ENCODE measurements around the gene LYPD8. TPM values are rescaled to one million over a fixed set of nuclear protein-coding genes. Genes with fewer than 3 reads are reported as not detected.

The LYPD8 gene
- total RNA-seq, 1 experiment from 2014 or later = not detected

DNA sequence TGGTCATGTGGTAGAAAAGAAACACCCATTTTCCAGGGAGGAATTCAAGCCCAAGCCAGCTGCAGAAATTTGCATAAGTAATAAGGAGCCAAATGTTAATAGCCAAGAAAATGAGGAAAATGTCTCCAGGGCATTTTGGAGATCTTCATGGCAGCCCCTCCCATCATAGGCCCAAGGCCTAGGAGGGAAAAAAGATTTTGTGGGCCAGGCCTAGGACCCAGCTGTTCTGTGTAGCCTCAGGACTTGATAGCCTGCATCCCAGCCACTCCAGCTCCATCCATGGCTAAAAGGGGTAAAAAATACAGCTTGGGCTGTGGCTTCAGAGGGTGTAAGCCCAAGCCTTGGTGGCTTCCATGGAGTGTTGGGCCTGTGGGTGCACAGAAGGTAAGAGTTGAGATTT is 21.4 kb upstream of the LYPD8 start:
- in situ Hi-C loops (cut with HindIII; ENCODE audit: low pct_unique_long_range_greater_than_20kb, low sequenced_read_pairs) = no loop called here

DNA sequence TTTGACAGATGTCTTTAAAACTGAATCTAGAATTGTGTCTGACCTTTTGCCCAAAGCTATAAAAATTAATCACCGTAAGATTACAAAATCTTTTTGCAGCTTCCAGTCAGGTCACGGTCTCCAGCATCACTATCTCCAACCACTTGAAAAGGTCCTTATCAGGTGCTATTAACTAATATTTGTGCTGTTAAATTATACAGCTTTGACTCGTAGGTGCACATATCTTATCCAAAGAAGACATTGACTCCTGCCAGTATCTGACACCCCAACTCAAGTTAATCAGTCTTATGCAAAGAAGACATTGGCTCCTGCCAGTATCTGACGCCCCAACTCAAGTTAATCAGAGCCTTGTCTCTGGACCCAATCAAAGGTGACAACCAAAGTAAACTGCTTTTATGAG is 19.9 kb upstream of the LYPD8 start:
- DNase-seq (ENCODE audit: low read depth) = no peak
- in situ Hi-C loops (cut with HindIII; ENCODE audit: low pct_unique_long_range_greater_than_20kb, low sequenced_read_pairs) = no loop called here

More for the DNA sequence above, 21.4 kb upstream of the LYPD8 start:
- DNase-seq (ENCODE audit: low read depth) = no peak

DNA sequence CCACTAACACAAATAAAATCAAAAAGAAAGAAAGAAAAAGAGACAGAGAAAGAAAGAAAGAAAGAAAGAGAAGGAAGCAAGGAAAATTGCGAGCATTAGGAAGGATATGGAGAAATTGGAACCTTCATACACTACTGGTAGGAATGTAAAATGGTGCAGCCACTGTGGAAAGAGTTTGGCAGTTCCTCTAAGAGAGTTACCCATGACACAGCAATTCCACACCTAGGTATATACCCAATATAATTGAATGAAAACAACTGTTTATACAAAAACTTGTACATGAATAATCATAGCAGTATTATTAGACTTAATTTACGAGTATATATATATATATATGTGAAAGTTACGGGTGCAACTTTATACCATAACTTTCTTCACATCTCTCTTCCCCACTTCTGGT is 4.1 kb upstream of the LYPD8 start:
- in situ Hi-C loops (cut with HindIII; ENCODE audit: low pct_unique_long_range_greater_than_20kb, low sequenced_read_pairs) = no loop called here
- no peak for DNase-seq (ENCODE audit: low read depth)

DNA sequence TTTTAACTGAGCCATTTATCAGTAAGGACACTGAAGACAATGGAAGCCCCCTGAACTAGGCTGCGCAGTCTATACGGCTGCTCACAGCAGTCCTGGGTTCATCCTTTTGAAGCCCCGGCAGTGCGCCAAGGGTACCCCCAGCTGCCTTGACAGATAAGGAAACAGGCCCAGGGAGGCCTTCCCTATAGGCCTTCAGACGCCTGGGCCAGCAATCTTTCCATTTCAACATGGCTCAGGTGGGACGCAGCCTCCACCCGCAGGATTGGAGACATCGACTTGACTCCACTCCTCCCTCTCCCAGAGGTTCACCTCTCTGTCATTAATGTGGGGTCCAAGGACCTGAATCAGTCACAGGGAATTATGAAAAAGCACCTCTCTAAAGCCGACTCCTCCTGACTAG is 2.8 kb upstream of the LYPD8 start:
- in situ Hi-C loops (cut with HindIII; ENCODE audit: low pct_unique_long_range_greater_than_20kb, low sequenced_read_pairs) = no loop called here

DNA sequence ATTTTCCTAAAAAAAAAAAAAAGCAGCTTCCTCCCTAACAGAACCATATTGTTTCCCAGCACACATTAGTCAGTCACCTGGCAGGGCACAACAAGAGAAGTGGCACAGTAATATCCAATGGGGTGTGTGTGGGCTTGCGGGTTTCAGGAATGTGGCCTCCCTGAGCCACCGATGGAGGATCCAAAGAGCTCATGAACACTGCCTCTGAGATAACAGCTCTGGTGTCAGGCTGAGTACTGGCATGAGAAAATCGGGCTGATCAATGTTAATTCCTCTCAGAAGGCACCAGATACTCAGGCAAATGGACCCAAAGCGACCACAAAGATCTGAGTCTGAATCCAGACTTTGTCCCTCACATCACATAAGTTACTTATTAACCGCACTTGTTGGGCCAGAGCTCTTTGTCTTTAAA is 2.2 kb upstream of the LYPD8 start:
- no peak for DNase-seq (ENCODE audit: low read depth)
- in situ Hi-C loops (cut with HindIII; ENCODE audit: low pct_unique_long_range_greater_than_20kb, low sequenced_read_pairs) = no loop called here

More for the DNA sequence above, 2.8 kb upstream of the LYPD8 start:
- no peak for DNase-seq (ENCODE audit: low read depth)

DNA sequence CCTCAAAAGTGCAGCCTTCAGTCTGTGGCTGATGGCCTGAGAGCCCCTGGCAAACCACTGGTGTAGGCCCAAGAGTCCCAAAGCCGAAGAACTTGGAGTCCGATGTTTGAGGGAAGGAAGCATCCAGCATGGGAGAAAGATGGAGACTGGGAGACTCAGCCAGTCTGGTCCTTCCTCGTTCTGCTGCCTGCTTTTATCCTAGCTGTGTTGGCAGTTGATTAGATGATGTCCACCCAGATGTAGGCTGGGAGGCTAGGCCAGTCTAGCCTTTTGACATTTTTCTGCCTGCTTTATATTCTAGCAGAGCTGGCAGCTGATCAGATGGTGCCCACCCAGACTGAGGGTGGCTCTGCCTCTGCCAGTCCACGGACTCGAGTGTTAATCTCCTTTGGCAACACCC is 1.1 kb upstream of the LYPD8 start:
- in situ Hi-C loops (cut with HindIII; ENCODE audit: low pct_unique_long_range_greater_than_20kb, low sequenced_read_pairs) = no loop called here
- DNase-seq (ENCODE audit: low read depth) = no peak

DNA sequence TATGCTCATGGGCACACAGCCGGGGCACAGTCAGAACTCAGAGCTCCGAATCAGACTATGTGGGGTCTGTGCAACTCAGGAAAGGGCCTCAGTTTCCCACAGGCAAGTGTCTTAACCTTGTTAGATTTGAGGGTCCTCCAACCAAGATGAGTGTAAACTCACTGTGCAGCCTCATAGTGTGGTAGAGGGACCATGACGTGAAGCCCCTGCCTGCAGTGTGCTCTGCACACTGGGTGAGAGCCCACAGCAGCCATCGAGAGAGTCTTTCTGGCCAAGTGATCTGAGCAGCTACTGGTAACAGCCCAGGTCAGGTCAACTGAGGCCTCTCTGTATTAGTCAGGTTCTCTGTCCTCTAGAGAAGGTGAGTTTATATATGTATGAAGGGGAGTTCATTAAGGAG is 592 bp upstream of the LYPD8 start:
- DNase-seq (ENCODE audit: low read depth) = no peak
- in situ Hi-C loops (cut with HindIII; ENCODE audit: low pct_unique_long_range_greater_than_20kb, low sequenced_read_pairs) = no loop called here

DNA sequence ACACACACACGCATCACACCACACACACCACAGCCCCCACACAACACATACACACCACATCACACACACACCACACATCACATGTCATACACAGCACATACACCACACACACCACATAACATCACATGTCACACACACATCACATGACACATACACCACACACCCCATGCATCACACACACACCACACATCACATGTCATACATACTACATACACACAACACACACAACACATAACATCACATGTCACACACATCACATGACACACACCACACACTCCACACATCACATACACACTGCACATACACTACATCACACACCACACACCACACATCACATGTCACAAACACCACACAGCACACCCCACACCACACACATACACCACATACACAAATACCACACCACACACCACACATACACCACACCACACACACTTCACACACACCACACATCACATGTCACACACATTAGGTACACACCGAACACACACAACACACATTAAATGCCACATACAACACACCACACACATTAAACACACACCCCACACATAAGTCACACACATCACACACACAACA is 1.8 kb downstream of the LYPD8 start:
- in situ Hi-C loops (cut with HindIII; ENCODE audit: low pct_unique_long_range_greater_than_20kb, low sequenced_read_pairs) = no loop called here
- DNase-seq (ENCODE audit: low read depth) = no peak

DNA sequence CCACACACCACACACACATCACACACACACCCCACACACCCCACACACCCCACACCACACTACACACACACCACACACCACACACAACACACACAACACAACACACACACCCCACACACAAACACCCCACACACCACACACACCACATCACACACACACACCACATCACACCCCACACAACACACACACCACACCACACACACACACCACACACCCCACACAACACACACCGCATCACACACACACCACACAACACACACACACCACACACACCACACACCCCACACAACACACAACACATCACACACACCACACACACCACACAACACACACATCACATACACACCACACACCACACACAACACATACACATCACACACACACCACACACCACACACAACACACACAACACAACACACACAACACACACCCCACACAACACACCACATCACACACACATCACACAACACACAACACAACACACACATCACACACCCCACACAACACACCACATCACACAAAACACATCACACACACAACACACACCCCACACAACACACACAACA is 2.4 kb downstream of the LYPD8 start:
- DNase-seq (ENCODE audit: low read depth) = no peak
- in situ Hi-C loops (cut with HindIII; ENCODE audit: low pct_unique_long_range_greater_than_20kb, low sequenced_read_pairs) = no loop called here

DNA sequence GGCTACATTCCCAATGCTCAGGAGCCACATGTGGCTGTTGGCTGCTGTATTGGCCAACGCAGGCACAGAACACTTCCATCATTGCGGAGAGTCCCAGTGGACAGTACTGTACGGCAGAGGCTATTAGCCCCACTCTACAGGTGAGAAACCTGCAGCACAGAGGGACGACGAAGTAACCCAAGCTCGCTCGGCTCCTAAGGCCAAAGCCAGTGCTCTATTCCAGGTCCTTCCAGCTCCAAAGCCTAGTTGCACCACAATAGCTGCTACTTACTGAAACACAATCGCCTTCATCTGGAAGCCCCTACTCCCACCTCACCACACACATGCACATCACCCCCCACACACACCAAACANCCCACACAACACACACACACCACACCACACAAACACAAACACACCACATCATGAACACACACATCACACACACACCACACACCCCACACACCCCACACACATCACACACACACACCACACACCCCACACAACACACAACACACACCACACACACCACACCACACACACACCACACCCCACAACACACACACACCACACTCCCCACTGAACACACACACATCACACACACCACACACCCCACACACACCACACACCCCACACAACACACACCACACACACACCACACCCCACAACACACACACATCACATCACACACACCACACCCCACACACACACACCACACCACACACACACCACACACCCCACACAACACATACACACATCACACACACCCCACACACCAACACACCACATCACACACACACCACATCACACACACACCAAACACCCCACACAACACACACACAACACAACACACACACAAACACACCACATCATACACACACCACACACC is 3.2 kb downstream of the LYPD8 start:
- in situ Hi-C loops (cut with HindIII; ENCODE audit: low pct_unique_long_range_greater_than_20kb, low sequenced_read_pairs) = no loop called here
- peak; percentile 10 for DNase-seq (ENCODE audit: low read depth)

DNA sequence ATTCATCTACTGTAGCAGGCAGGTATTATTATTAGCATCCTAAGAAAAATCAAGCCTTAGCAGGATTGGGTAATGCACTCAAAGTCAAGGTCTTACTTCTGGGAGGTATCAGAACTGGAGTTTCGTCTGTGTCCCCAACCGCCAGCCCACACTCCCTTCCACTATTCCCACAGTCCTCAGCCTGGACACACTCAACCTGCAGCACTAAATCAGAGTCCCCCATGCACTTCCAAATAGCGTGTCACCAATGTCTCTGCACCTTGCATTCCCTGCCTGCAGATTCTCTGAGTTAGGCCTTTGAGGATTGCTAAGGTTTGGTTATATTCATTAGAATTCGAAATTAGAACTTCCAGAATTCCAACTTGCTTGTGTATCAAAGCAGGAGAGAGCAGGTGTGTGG is 3.9 kb downstream of the LYPD8 start:
- in situ Hi-C loops (cut with HindIII; ENCODE audit: low pct_unique_long_range_greater_than_20kb, low sequenced_read_pairs) = no loop called here
- DNase-seq (ENCODE audit: low read depth) = no peak

DNA sequence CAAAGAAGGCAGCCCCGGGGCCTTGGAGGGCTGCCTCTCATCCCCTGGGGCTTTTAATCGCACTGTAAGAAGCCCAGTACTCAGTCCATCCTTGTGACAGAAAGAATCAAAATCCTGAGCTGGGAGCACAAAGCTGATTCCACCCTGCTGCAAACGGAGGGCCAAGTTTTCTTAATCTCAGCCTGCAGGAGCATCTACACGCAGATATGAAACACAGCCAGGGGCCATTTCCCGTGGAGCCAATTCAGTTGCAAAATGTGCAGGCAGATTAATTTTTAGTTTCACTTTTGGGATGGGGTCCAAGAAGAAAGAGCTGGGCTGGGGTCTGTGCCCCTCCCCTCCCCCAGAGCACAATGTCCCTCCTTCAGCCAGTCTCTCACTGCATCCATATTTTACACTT is 4.4 kb downstream of the LYPD8 start:
- in situ Hi-C loops (cut with HindIII; ENCODE audit: low pct_unique_long_range_greater_than_20kb, low sequenced_read_pairs) = no loop called here
- DNase-seq (ENCODE audit: low read depth) = no peak

DNA sequence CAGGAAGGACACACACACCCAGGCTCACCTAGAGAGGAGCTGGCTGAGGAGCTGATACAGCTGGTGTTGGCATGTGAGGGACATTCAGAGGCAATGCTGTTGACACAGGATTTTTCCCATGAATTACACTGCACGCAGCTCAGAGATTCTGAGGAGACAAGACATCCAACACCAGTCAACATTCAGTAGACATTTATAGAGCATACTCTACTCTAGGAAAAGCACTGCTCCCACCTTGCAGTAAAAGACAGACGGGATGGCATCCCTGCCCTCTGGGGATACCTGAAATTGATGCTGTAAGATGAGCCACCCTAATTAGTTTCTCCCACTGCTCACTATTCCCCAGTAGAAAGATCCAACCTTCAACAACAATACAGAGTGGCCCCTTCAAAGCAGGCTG is 5.1 kb downstream of the LYPD8 start:
- in situ Hi-C loops (cut with HindIII; ENCODE audit: low pct_unique_long_range_greater_than_20kb, low sequenced_read_pairs) = no loop called here
- no peak for DNase-seq (ENCODE audit: low read depth)

DNA sequence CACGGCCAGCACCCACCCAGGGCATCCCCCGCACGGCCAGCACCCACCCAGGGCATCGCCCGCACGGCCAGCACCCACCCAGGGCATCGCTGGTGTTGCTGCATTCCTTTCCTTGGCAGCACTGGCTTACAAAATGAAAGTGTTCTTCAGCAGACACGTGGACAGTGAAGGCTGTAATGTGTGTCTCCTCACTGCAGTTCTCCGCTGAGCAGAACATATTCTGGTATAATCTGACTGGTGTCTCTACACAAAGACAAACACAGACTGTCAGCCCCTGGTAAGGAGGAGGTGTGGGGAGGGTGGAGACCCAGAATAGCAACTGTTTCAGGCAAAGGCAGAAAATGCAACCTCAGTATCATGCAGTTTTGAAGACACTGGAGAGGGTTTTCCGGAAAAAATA is 7.3 kb downstream of the LYPD8 start:
- no peak for DNase-seq (ENCODE audit: low read depth)
- in situ Hi-C loops (cut with HindIII; ENCODE audit: low pct_unique_long_range_greater_than_20kb, low sequenced_read_pairs) = no loop called here

DNA sequence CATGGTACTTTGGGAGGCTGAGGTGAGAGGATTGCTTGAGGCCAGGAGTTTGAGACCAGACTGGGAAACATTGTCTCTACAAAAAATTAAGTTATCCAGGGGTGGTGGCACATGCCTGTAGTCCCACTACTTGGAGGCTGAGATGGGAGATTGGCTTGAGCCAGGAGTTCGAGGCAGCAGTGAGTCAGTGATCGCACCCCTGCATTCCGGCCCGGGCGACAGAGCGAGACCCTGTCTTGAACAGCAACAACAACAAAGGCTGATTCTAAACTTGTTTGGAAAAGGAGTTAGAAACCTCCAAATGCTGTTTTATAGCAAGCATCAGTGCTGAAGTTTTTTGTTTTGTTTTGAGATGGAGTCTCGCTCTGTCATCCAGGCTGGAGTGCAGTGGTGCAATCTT is 14.7 kb downstream of the LYPD8 start:
- no peak for DNase-seq (ENCODE audit: low read depth)
- in situ Hi-C loops (cut with HindIII; ENCODE audit: low pct_unique_long_range_greater_than_20kb, low sequenced_read_pairs) = no loop called here

DNA sequence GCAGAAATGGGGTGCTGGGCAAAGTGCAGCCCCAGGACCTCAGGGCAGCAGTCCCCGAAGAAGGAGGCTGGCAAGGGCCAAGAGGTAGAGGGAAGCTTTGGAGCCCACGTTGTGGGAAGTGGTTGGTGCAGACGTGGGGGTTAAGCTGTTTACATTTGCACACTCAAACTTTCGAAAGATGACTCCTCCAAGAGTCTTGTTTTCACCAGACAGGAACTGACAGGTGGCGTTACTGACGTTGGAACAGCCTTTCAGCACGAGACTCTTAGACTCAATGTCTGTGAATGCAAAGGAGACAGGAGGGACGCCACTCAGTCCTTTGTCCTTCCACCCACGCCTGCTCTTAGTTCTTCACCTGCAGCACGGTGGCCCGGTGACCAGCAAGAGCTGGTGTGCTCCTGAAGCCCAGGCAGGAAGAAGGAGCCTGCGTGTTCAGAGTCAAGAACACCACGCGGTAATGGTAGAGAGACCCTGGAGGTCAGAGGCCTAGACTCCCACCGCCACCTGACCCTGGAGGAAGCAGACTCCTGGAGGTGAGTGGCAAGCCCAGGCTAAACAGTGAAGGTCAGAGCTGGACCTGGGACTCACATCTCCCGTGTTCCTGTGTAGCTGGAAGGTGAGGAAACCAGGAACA is 15.9 kb downstream of the LYPD8 start:
- in situ Hi-C loops (cut with HindIII; ENCODE audit: low pct_unique_long_range_greater_than_20kb, low sequenced_read_pairs) = no loop called here
- DNase-seq (ENCODE audit: low read depth) = no peak

DNA sequence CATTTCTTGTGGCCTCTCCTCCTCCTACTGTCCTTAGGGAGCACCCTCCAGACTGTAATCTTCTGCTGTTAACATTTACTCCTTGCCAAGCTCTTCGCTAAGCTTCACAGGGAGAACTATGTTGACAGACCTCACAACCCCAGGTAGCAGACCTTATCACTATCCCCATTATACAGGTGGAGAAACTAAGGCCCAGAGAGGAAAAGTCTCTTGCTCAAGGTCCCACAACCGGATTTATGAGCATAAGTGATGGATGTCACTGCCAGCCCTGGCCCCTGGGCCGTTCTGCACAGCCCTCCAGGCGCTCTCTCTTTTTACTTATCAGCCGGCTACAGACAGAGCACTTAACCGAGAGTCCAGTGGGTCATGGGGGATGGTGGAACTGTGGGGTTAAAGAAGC is 18.1 kb downstream of the LYPD8 start:
- no peak for DNase-seq (ENCODE audit: low read depth)
- in situ Hi-C loops (cut with HindIII; ENCODE audit: low pct_unique_long_range_greater_than_20kb, low sequenced_read_pairs) = no loop called here

DNA sequence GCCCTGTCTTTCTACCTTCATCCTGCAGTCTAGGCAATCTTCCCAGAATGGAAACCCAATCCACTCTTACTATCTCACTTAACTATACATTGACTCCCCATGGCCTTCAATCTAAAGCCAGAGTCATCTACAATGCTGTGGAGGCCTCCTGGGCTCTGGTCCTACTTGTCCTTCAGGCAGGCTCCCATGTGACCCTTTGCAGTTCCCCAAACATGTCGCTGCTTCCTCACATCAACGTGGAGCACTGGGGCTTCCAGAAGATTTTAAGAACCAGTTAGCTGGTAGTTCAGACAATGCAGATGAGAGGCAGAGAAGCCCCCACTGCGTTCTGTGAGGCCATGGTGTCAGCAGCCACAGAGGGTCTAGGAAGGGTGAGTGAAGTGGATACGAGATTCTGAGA is 18.6 kb downstream of the LYPD8 start:
- in situ Hi-C loops (cut with HindIII; ENCODE audit: low pct_unique_long_range_greater_than_20kb, low sequenced_read_pairs) = no loop called here
- no peak for DNase-seq (ENCODE audit: low read depth)

DNA sequence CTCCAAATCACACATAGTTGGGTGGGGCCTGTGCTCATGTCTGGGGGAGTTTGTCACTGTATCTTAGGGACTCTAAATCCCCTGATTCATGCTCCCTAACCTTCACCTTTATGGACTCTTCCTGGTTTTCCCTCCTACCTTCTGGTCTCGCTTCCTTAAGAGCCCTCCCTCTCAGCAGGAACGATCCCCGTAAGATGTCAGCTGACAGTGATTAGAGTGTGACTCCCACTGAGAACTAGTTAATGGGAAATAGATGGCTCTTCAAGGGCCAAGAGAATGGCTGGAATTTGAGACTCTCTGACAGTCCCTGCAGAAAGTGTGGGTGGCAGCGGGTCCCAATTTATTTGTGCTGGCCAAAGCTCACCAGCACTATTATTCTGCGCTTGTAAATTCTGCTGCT is 22.0 kb downstream of the LYPD8 start:
- in situ Hi-C loops (cut with HindIII; ENCODE audit: low pct_unique_long_range_greater_than_20kb, low sequenced_read_pairs) = no loop called here
- no peak for DNase-seq (ENCODE audit: low read depth)
